DMS114 treated with DMSO at 0.1 percent for 48 hours (cell line): ENCODE measurements around the gene PPARGC1A.

Source experiments
- DNase-seq: peaks from one replicate; lab custom pipeline; 2025; ENCODE audit not compliant: unreplicated experiment; lab: John Stamatoyannopoulos, UW

PPARGC1A gene

GRCh38 chr4:23774909-23775308, 114.9 kb downstream of the PPARGC1A start:
- DNase-seq, result no peak

DNA sequence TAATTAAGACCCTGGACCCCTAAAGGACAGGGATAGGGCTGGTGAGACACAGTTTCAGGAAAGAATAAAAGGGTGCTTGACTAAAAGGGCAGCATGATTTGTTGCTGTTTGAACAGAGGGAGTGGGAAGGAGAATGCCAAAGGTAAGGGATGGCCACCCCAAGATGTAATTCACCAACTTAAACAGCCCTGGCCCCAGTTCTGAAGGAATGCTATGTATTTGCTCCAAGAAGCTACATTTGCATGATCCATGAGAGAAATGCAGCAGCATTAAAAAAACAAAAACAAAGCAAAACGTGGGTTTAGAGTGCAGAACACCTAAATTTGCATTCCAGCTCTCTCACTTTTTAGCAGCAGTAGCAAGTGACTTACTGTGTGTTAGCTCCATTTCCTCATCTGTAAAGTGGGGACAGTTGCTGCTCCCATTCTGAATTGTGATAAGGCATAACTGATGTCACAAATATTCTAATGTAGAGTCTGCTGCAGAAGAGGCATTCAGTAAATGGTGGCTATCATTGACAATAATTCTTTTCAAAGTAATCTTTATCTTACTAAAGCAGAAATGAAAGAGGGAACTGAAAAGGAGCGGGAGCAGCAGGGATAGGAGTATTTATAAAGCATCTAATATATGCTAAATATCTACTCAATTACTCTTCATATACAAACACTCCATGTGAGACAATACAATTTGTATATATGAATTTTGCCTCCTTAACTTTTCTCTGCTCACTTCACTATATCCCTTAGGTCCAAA, 115.8 kb downstream of the PPARGC1A start:
- no peak for DNase-seq

DNA sequence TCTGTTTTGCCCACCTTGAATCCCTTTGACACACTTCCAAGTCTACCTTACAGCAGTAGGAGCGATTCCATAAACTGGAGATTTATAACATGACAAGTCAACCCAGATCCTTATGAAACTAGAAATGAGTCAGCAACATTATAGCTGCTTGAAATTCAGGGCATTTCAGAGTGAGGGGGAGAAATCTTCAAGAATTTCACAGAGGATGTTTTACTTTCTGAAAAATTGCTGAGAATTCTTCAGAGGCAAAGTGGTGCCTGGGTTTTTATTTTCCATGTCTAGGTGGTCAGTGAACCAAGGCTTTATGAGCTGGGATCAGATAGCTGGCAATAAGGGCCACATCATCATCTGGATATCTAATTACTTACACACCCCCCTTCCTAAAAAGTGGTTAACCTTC, 119.8 kb downstream of the PPARGC1A start:
- DNase-seq, result no peak

DNA sequence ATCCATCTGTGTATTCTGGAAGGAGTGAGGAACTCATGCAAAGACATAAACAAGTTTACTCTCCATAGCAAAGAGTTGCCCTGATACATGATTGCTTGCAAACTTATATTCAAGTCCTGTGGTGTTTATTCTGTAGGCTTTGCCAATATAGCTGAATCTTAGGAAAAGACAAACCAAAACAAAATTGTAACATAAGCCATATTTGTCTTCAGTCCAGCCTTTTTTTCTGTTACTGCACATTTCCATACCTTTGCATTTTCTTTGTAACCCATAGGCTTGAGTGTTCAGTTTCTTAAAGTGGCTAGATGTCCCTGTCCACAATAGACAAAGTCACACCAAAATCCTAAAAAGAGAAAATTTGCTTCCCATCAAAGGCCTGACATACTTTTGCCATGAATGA, 120.4 kb downstream of the PPARGC1A start:
- no peak for DNase-seq

- DNase-seq, result no peak
Observed at GRCh38 chr4:23768541-23768940, 121.3 kb downstream of the PPARGC1A start.

GRCh38 chr4:23766344-23766743, 123.5 kb downstream of the PPARGC1A start:
- no peak for DNase-seq

DNA sequence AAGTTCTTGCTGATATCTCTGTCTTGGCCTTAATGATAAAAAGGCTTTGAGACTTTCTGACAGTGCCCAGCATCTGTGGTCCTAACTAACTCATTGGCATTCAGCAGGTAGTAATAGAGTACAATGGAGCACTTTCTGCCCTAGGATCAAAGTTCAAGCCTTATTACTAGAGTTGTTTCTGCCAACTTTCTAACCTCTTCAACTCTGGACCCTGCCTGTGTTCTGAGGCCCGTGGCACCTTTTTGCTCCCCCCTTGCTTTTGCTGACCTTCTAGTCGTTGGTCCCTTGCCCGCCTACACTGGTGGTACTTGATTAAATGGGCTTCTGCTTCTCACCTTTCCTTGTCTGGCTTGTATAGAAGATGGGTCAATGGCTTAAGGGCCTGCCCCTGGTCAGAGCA, 126.3 kb downstream of the PPARGC1A start:
- DNase-seq, result no peak

DNA sequence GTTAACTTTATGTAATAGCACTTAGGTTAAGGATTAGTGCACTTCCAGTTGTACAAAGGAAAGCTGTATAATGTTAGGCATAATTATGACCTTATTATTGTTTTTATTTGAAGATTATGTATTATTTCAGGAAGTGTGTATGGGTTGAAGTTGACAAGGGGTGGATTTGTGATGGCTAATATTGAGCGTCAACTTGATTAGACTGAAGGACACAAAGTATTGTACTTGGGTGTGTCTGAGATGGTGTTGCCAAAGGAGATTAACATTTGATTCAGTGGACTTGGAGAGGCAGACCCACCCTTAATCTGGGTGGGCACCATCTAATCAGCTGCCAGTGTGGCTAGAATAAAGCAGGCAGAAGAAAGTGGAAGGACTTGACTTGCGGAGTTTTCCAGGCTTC, 127.3 kb downstream of the PPARGC1A start:
- DNase-seq, result no peak

DNA sequence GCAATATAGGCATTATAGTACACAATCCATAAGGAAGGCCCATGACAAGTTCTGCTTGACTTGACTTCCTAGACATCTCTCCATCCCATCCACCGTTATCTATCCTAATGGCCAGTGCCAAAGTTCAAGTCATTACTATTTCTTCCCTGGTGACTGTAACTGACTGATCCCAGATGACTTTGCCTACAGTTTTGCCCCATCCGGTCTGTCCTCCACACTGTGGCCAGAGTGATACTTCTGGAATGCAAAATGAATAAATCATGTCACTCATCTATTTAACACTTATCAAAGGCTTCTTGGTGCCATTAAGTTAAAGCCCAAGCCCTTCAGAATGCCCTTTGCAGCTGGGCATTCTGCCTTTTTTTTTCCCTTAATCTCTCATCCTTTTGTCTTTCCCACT, 130.8 kb downstream of the PPARGC1A start:
- DNase-seq, result no peak

- DNase-seq, result no peak
Observed at GRCh38 chr4:23754688-23755087, 135.2 kb downstream of the PPARGC1A start.

GRCh38 chr4:23750125-23750524, 139.7 kb downstream of the PPARGC1A start:
- DNase-seq, result no peak

GRCh38 chr4:23747281-23747735, 142.5 kb downstream of the PPARGC1A start:
- no peak for DNase-seq

DNA sequence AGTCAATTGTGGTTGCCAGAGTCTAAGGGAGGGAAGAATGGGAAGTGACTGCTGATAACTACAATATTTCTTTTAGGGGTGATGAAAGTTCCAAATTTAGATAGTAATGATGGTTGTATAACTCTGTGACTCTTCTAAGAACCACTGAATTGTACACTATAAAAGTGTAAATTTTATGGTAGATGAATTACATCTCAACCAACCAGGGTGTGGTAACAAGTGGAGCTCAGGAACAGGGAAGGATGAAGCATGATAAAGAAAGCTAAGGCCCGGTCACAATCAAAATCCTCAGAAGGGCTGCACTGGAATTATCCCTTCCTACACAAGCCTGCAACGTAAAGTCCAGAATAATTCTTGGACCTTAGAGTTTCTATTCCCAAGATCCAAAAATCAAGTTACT, 143.2 kb downstream of the PPARGC1A start:
- DNase-seq, result no peak

GRCh38 chr4:23746027-23746426, 143.8 kb downstream of the PPARGC1A start:
- no peak for DNase-seq

DNA sequence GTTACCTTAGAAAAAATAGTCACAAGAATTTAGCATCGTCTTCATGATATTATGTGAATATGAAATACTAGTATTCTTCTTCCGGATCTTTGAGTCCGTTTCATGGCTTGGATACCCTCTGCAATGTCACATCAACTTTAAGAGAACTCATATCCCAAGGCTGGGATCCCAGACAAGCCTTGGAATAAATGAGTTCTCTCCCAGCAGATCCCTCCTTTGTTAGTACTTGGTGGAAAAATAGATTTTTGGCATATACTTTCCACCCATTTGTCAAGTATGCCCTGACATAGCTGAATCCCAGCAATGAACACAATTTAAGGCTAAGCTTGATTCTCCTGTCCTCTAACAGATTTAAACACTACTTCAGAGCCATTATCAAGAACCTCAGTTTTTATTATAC, 144.5 kb downstream of the PPARGC1A start:
- DNase-seq, result no peak
